Astrocyte (in vitro differentiated cells and primary cell): Measurements from ENCODE around the gene SCGB3A1.

Experiments
- CTCF ChIP-seq: IDR thresholded peaks from 2 replicates; pipeline ENCODE4 v1.5.1; 2011; ENCODE audit warnings: low read depth, mild to moderate bottlenecking, inconsistent platforms, low read length, moderate library complexity; ENCODE audit not compliant: insufficient read depth
- EZH2 ChIP-seq: IDR thresholded peaks from 2 replicates; pipeline ENCODE4 v1.6.1; 2012; ENCODE audit warnings: mild to moderate bottlenecking, low read length, inconsistent platforms; ENCODE audit not compliant: insufficient read depth

GRCh38 chr5:180592176-180592575 lies 877 bp upstream of the SCGB3A1 start:
- TF ChIP-seq CTCF, result no peak
- no peak for TF ChIP-seq EZH2
